Measurements from ENCODE around the gene CPA3.

Gene CPA3

GRCh38 chr3:148945116-148945515 is 80.0 kb downstream of the CPA3 start:
- in situ Hi-C loops (cut with MboI; ENCODE audit: low pct_unique_long_range_greater_than_20kb, low sequenced_read_pairs, unreplicated experiment), result no loop called here
- no peak for TF ChIP-seq CTCF (IDR thresholded peaks at IDR 0.05; ENCODE audit: extremely low read depth, insufficient read depth, missing control alignments)
- no peak for DNase-seq (ENCODE audit: low spot score)

Data from GM13977 (cell line).